AG08396 (cell line): ENCODE data around the gene GM2A.
"Not testable (repeated sequence)": the region's sequence is repeated elsewhere in the genome, so short reads cannot be mapped to it uniquely, and the experiment has no call there.

Experiments used
- DNase-seq: peaks from one replicate; pipeline ENCODE4 v3.0.0; 2012; ENCODE audit warnings: low spot score, mixed read lengths

GM2A gene

GRCh38 chr5:151253605-151253950 is 593 bp downstream of the GM2A start:
- no peak for DNase-seq

DNA sequence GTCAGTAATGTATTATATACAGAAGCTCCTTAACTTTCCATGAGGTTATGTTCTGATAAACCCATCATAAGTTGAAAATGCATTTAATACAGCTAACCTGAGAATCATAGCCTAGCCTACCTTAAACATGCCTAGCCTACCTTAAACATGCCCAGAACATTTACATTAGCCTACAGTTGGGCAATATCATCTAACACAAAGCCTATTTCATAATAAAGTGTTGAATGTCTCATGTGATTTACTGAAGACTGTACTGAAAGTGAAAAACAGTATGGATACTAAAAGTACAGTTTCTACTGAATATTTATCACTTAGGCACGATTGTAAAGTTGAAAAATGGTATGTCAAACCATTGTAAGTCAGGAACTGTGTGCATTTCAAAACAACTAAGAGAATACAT is 1.6 kb downstream of the GM2A start:
- no peak for DNase-seq

DNA sequence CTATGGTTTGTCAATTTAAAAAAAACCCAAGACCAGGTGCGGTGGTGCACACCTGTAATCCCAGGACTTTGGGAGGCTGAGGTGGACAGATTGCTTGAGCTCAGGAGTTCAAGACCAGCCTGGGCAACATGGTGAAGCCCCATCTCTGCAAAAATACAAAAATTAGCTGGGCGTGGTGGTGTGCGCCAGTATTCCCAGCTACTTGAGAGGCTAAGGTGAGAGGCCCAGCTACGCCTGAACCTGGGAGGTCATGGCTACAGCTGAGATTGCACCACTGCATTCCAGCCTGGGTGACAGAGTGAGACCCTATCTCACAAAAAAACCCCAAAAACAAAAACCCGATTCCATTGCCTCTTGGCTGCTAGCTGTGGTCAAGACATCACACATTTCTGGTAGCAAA is 2.0 kb downstream of the GM2A start:
- not testable (repeated sequence) for DNase-seq

- DNase-seq: no peak
These were observed 2.8 kb downstream of the GM2A start for GRCh38 chr5:151255621-151256286.

GRCh38 chr5:151257731-151258181 is 4.8 kb downstream of the GM2A start:
- peak; percentile 27 for DNase-seq

- DNase-seq: no peak
These were observed 5.2 kb downstream of the GM2A start for GRCh38 chr5:151258201-151258611.

DNA sequence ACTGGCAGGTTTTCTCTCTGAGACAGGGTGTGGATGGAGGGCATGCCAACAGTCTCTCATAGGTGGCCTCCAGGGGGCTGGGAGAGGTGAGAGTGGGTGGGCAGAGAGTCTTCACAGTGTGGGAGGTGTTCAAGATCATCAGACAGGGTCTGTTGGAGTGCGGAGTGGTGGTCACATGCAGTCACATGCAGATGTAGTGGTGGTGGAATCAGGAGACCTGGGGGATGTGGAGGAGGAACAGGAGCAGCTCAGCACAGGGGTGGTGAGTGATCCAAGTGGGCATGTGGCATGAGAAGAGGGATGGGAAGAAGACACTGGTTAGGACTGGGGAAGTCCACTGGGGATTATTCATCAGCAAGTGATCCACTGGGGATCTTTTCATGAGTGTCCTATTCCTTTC is 5.8 kb downstream of the GM2A start:
- DNase-seq: no peak

- DNase-seq: no peak
These were observed 6.9 kb downstream of the GM2A start for GRCh38 chr5:151259931-151260330.

- DNase-seq: no peak
These were observed 9.5 kb downstream of the GM2A start for GRCh38 chr5:151262532-151262931.

GRCh38 chr5:151264113-151264512 is 11.1 kb downstream of the GM2A start:
- DNase-seq: peak; percentile 38

DNA sequence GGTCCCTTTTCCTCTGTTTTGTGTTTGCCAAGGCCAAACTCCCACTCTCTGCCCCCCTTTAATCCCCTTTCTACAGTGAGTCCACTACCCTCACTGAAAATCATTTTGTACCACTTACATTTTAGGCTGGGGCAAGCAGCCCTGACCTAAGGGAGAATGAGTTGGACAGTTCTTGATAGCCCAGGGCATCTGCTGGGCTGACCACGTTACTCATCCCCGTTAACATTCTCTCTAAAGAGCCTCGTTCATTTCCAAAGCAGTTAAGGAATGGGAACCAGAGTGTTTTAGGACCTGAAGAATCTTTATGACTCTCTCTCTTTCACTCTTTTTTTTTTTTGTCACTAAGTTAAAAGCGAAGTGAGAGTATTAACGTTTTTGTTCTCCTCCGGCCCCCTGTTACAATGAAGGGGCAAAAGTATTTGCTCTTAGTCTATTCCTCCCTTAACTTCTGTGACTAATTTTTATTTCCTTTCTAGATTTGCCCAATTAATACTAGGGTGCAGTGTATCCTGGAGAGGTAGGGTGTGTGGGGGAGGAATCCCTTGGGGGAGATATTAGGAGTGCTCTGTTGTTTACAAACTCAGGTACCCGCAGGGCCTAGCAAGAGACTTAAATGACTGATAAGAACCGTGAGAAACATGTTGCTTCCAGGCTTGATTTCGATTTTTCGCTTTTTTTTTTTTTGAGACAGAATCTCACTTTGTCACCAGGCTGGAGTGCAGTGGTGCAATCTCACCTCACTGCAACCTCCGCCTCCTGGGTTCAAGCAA is 14.7 kb downstream of the GM2A start:
- no peak for DNase-seq

DNA sequence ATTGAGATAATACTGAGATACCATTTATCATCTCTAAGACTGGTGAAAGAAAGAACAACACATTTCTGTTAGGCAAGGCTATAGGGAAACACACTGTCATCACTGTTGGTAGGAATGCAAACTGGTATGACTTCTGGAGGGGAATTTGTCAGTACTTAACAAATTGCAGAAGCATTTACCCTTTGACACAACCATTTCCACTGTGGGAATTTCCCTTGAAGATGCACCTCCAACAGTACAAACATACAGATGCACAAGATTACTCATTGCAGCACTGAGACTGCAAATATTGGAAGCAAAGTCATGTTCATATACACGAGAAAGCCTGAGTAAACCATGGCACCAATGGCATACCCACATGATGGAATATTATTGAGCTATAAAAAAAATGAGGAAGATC is 17.6 kb downstream of the GM2A start:
- no peak for DNase-seq

DNA sequence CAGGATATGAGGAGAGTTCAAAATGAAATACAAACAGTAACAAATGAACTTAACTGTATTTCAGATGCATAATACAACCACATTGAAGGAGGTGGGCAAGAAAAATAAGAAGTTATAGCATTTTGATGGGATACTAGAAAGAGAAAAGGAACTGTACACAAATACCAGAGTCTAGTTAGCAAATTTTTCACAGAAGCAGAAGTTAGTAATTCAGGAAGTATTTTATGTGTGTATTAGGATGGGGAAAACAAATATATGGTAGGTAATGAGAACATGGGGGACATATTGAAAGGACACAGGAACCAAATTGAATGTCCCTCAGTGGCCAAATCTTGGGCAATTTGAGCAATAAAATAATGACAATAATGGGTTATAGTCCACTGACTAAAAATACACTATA is 18.4 kb downstream of the GM2A start:
- DNase-seq: no peak

DNA sequence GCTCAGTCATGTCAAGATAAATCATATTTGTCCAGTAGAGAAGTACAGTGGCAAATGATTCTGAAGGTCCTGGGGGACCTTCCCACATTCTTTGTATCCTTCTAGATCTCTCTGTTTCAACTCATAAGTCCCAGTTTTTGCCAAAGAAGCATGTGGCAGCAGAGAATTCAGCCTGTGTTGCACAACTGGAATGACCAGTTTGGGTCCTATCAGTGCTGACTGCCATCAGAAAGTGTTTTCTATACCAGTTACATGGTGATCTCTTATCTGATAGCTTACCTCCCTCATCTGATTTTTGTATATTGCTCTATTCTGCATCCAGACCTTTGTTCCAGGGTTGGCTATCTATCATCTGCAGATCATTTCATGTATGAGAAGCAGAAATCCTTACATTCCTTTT is 21.7 kb downstream of the GM2A start:
- DNase-seq: no peak

- no peak for DNase-seq
These were observed 22.8 kb downstream of the GM2A start for GRCh38 chr5:151275803-151276202.

GRCh38 chr5:151278845-151279244 is 25.9 kb downstream of the GM2A start:
- no peak for DNase-seq

DNA sequence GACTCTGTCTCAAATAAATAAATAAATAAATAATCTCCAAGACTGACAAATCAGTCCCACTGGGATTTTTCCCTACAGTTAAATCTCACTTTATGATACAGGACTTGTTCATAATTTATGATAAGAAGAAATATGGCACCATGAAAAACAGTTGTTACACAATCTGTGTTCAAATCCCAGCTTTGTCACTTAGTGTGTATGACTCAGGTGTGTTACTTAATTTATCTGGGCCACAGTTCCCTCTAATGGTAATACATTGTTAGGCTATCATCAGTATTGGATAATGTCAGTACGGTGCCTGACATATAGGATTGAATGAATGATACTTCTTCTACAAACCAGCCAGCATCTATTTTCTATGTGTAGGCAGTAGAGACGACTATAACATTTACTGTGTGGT is 27.5 kb downstream of the GM2A start:
- no peak for DNase-seq

DNA sequence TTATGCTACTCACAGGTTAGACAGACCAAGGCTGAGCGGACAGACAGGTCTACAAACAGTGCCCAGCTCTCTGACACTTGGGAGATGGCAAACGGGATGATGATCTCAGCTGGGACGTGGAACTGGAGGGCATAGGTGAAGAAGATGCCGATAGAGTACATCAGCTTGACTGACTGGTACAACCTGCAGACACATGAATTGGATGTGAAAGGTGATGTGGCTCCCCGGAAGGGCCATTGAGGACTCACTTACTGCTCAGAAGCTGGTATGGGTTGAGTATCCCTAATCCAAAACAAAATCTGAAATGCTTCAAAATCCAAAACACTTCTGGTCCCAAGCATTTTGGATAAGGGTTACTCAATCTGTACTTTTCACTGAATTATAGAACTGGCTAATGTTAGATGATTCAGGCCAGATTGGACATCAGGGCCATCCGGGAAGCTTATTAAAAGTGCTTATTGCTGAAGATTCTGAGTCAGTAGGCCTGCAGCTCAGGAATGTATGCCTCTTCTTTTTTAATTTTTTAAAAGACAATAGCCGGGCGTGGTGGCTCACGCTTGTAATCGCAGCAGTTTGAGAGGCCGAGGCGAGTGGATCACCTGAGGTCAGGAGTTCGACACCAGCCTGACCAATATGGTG is 28.1 kb downstream of the GM2A start:
- no peak for DNase-seq

GRCh38 chr5:151283120-151283825 is 30.3 kb downstream of the GM2A start:
- no peak for DNase-seq

- no peak for DNase-seq
These were observed 31.5 kb downstream of the GM2A start for GRCh38 chr5:151284392-151284967.

DNA sequence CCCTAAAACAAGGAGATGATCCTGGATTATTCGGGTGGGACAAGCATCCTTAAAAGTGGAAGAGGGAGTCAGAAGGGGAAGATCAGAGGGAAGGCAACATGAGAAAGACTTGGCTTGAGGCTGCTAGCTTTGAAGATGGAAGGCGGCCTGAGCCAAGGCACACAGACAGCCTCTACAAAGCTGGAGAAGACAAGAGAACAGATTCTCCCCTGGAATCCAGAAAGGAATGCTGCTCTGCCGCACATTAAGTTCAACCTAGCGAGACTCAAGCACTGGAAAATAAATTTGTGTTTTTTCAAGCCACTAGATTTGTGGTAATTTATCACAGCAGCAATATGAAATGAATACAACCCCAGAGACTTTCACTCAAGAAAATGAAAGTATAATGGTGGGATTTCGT is 32.7 kb downstream of the GM2A start:
- no peak for DNase-seq

DNA sequence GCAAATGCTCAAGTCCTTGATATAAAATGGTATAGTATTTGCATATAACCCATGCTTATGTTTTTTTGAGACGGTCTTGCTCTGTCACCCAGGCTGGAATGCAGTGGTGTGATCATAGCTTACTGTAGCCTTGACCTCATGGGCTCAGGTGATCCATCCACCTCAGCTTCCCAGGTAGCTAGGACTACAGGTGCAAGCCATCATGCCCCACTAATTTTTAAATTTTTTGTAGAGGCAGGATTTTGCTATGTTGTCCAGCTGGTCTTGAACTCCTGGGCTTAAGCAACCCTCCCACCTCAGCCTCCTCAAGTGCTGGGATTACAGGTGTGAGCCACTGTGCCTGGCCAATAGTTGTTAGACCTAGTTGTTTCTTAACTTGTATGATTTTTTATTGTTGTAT is 33.3 kb downstream of the GM2A start:
- DNase-seq: no peak
